HUES48 (cell line): ENCODE measurements around the gene ILDR2.
A peak's percentile ranks its signal among the peaks of the same experiment; 100 is the strongest.

ENCODE experiments used
- H3K27ac ChIP-seq: one replicate; pipeline ENCODE4 v1.7.0; 2013; ENCODE audit warnings: low read depth, low read length, inconsistent platforms
- H3K27me3 ChIP-seq: 2 replicates; pipeline ENCODE4 v1.6.1; 2013; ENCODE audit warnings: mild to moderate bottlenecking, low read length; ENCODE audit not compliant: control insufficient read depth, insufficient read depth
- H3K36me3 ChIP-seq: 2 replicates; pipeline ENCODE4 v1.6.1; 2013; ENCODE audit warnings: low read length; ENCODE audit not compliant: control insufficient read depth, insufficient read depth
- H3K4me1 ChIP-seq: 2 replicates; pipeline ENCODE4 v1.6.1; 2013; ENCODE audit warnings: mild to moderate bottlenecking, low read length; ENCODE audit not compliant: control insufficient read depth, insufficient read depth
- H3K4me3 ChIP-seq: 2 replicates; pipeline ENCODE4 v1.5.1; 2013; ENCODE audit warnings: mild to moderate bottlenecking, low read depth, low read length
- H3K9ac ChIP-seq: 2 replicates; pipeline ENCODE4 v1.6.1; 2013; ENCODE audit warnings: mild to moderate bottlenecking, low read depth, low read length, moderate library complexity
- H3K9me3 ChIP-seq: 2 replicates; pipeline ENCODE4 v1.6.1; 2013; ENCODE audit warnings: low read length; ENCODE audit not compliant: control insufficient read depth, insufficient read depth

The ILDR2 gene

GRCh38 chr1:166999500-167000055, 24.2 kb upstream of the ILDR2 start:
- no peaks in the 10 kb centered on the region for H3K36me3 ChIP-seq
- no peak overlapping the region for H3K9ac ChIP-seq
- H3K27me3 ChIP-seq, result no peaks in the 10 kb centered on the region
- peaks cover 7% of the 10 kb centered on the region for H3K4me1 ChIP-seq
- no peak overlapping the region for H3K27ac ChIP-seq
- no peaks in the 10 kb centered on the region for H3K9me3 ChIP-seq
- no peak overlapping the region for H3K4me3 ChIP-seq

GRCh38 chr1:166999075-166999474, 23.7 kb upstream of the ILDR2 start:
- Histone ChIP-seq H3K4me1 (peaks cover 7% of the 10 kb centered on the region), H3K27me3 (no peaks in the 10 kb centered on the region), H3K27ac (no peak overlapping the region), H3K9me3 (no peaks in the 10 kb centered on the region), H3K4me3 (no peak overlapping the region), H3K9ac (no peak overlapping the region), H3K36me3 (no peaks in the 10 kb centered on the region)

- Histone ChIP-seq H3K4me1 (no peaks in the 10 kb centered on the region), H3K27me3 (no peaks in the 10 kb centered on the region), H3K27ac (no peak within 1 kb of the TSS), H3K36me3 (no peaks in the 10 kb centered on the region), H3K4me3 (no peak within 1 kb of the TSS), H3K9ac (no peak within 1 kb of the TSS), H3K9me3 (no peaks in the 10 kb centered on the region)
These were observed 13.7 kb upstream of the ILDR2 start, which contains the start of gene MAEL for GRCh38 chr1:166988974-166989515. Gene MAEL, plus strand, starts transcription at chr1:166989280. Its CDS starts 73 bp downstream, at chr1:166989353.

GRCh38 chr1:166981589-166981988, 6.2 kb upstream of the ILDR2 start:
- Histone ChIP-seq H3K36me3 (no peaks in the 10 kb centered on the region), H3K4me1 (no peaks in the 10 kb centered on the region), H3K4me3 (no peak overlapping the region), H3K9ac (no peak overlapping the region), H3K27me3 (peaks cover 30% of the 10 kb centered on the region), H3K9me3 (no peaks in the 10 kb centered on the region), H3K27ac (no peak overlapping the region)

GRCh38 chr1:166980818-166981217, 5.5 kb upstream of the ILDR2 start:
- H3K36me3 ChIP-seq, result no peaks in the 10 kb centered on the region
- H3K9ac ChIP-seq, result no peak overlapping the region
- H3K4me1 ChIP-seq, result no peaks in the 10 kb centered on the region
- H3K9me3 ChIP-seq, result no peaks in the 10 kb centered on the region
- H3K27ac ChIP-seq, result no peak overlapping the region
- H3K27me3 ChIP-seq, result peaks cover 38% of the 10 kb centered on the region
- H3K4me3 ChIP-seq, result no peak overlapping the region

- Histone ChIP-seq H3K27ac (no peak overlapping the region), H3K27me3 (peaks cover 42% of the 10 kb centered on the region), H3K4me1 (no peaks in the 10 kb centered on the region)
These were observed 5.0 kb upstream of the ILDR2 start for GRCh38 chr1:166980383-166980782.

GRCh38 chr1:166978821-166979220, 3.5 kb upstream of the ILDR2 start:
- no peak overlapping the region for H3K4me3 ChIP-seq
- no peaks in the 10 kb centered on the region for H3K36me3 ChIP-seq
- no peaks in the 10 kb centered on the region for H3K9me3 ChIP-seq
- H3K27me3 ChIP-seq, result peaks cover 56% of the 10 kb centered on the region
- H3K27ac ChIP-seq, result no peak overlapping the region
- peaks cover 7% of the 10 kb centered on the region; the same call in 1 of the 2 replicates for H3K4me1 ChIP-seq
- H3K9ac ChIP-seq, result no peak overlapping the region

More at GRCh38 chr1:166980383-166980782, 5.0 kb upstream of the ILDR2 start:
- Histone ChIP-seq H3K4me3 (no peak overlapping the region), H3K9me3 (no peaks in the 10 kb centered on the region), H3K36me3 (no peaks in the 10 kb centered on the region), H3K9ac (no peak overlapping the region)

GRCh38 chr1:166977951-166978350, 2.6 kb upstream of the ILDR2 start:
- no peak overlapping the region for H3K27ac ChIP-seq
- no peaks in the 10 kb centered on the region for H3K9me3 ChIP-seq
- H3K27me3 ChIP-seq, result peaks cover 64% of the 10 kb centered on the region
- no peaks in the 10 kb centered on the region for H3K36me3 ChIP-seq
- H3K4me3 ChIP-seq, result no peak overlapping the region
- H3K4me1 ChIP-seq, result peaks cover 7% of the 10 kb centered on the region; the same call in 1 of the 2 replicates
- no peak overlapping the region for H3K9ac ChIP-seq

- no peak overlapping the region for H3K9ac ChIP-seq
- no peaks in the 10 kb centered on the region for H3K36me3 ChIP-seq
- no peak overlapping the region for H3K27ac ChIP-seq
- peak overlapping the region; percentile 74 for H3K4me3 ChIP-seq
- H3K4me1 ChIP-seq, result peaks cover 12% of the 10 kb centered on the region; the same call in 1 of the 2 replicates
- H3K9me3 ChIP-seq, result no peaks in the 10 kb centered on the region
- peaks cover 71% of the 10 kb centered on the region for H3K27me3 ChIP-seq
These were observed 544 bp downstream of the ILDR2 start for GRCh38 chr1:166974647-166975345.

GRCh38 chr1:166972826-166973225, 2.5 kb downstream of the ILDR2 start:
- Histone ChIP-seq H3K9ac (no peak overlapping the region), H3K9me3 (no peaks in the 10 kb centered on the region), H3K4me3 (no peak overlapping the region), H3K27me3 (peaks cover 60% of the 10 kb centered on the region), H3K27ac (no peak overlapping the region), H3K36me3 (no peaks in the 10 kb centered on the region), H3K4me1 (peaks cover 12% of the 10 kb centered on the region; the same call in 1 of the 2 replicates)

GRCh38 chr1:166972193-166972592, 3.1 kb downstream of the ILDR2 start:
- H3K36me3 ChIP-seq, result no peaks in the 10 kb centered on the region
- no peak overlapping the region for H3K27ac ChIP-seq
- H3K4me3 ChIP-seq, result no peak overlapping the region
- H3K27me3 ChIP-seq, result peaks cover 54% of the 10 kb centered on the region
- peaks cover 12% of the 10 kb centered on the region; the same call in 1 of the 2 replicates for H3K4me1 ChIP-seq
- no peak overlapping the region for H3K9ac ChIP-seq
- no peaks in the 10 kb centered on the region for H3K9me3 ChIP-seq
